ENCODE results near the gene VIPR2. TPM values are rescaled to one million over a fixed set of nuclear protein-coding genes. Genes with fewer than 3 reads are reported as not detected.

Gene VIPR2
- polyA plus RNA-seq, 1 experiment = not detected

DNA sequence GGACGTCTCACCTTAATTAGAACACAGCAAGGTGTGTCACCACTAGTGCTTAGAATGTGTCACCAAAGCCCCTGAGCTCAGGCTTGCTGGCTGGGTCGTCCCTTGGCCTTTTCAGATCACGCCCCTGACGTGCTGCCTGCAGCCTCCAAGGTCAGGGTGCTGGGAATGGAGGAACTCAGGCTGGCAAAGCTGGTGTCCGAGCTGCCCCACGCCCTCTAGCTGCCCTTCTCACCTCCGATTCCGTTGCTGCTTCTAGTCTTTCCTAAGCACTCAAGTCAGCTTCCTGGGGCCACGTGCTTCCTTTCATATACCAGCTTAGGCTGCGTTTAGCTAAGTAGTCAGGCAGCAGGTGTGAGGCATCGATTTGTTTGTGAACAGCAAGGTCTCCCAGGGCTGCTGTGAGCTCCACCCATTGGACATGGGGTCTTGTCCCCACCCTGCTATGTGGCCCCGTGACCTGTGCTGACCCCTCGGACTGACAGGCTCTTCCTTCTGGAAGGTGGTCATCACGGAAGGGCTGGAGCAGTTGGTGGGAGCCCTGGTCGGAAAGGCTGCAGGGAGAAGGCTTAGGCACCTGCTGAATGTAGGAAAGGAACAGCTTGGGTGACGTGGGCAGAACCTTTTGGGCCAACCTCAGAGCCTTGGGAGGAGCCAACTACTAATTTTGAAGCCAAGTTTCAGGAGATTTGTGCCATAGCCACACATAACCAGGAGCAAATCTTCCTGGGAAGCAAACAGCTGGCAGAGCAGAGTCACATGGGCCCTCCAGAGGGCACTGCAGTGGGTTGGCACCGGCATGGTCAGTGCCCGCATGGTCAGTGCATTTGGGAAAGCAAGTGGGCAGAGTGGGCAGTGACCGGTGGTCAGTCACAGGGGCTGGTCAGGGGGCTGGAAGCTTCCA, 28.8 kb downstream of the VIPR2 start:
- ChIA-PET POLR2A (no interaction called here), CTCF (interaction anchor here (1.3 kb wide), 1 partner anchor 13 kb away, joined by 3 read pairs; no protein-coding TSS in a partner anchor)
- no peak for DNase-seq (ENCODE audit: low read depth)
- Histone ChIP-seq H3K27me3 (ENCODE audit: control insufficient read depth, insufficient read depth, low read length) (no peaks in the 10 kb centered on the region), H3K36me3 (ENCODE audit: control insufficient read depth, insufficient read depth, low read length) (no peaks in the 10 kb centered on the region), H3K4me3 (ENCODE audit: low read depth, low read length) (no peak overlapping the region)
- TF ChIP-seq, protein P1, sequence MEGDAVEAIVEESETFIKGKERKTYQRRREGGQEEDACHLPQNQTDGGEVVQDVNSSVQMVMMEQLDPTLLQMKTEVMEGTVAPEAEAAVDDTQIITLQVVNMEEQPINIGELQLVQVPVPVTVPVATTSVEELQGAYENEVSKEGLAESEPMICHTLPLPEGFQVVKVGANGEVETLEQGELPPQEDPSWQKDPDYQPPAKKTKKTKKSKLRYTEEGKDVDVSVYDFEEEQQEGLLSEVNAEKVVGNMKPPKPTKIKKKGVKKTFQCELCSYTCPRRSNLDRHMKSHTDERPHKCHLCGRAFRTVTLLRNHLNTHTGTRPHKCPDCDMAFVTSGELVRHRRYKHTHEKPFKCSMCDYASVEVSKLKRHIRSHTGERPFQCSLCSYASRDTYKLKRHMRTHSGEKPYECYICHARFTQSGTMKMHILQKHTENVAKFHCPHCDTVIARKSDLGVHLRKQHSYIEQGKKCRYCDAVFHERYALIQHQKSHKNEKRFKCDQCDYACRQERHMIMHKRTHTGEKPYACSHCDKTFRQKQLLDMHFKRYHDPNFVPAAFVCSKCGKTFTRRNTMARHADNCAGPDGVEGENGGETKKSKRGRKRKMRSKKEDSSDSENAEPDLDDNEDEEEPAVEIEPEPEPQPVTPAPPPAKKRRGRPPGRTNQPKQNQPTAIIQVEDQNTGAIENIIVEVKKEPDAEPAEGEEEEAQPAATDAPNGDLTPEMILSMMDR (IDR thresholded peaks at IDR 0.05; ENCODE audit: insufficient read depth, low read depth, low read length) = no peak

DNA sequence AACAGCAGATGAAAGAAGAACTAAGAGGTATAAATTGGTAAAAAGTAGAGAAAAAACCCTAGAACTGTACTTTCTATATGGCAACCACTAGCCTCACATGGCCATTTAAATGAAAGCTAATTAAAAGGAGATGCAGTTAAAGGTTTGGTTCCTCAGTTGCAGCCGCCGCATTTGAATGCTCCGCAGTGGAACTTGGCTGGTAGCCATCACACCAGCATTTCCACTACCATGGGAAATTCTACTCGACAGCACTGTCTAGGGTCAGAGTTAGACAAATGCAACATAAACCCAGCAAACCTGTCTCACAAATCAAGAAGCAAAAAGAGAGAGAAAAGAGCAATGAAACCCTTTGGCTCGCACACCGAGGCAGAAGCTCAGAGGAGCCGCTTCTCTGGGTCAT, 29.7 kb downstream of the VIPR2 start:
- Histone ChIP-seq H3K27me3 (ENCODE audit: control insufficient read depth, insufficient read depth, low read length) (no peaks in the 10 kb centered on the region), H3K36me3 (ENCODE audit: control insufficient read depth, insufficient read depth, low read length) (no peaks in the 10 kb centered on the region), H3K4me3 (ENCODE audit: low read depth, low read length) (no peak overlapping the region)
- ChIA-PET CTCF (interaction anchor here (1.3 kb wide), 1 partner anchor 14 kb away, joined by 3 read pairs; no protein-coding TSS in a partner anchor), POLR2A (no interaction called here)
- no peak for DNase-seq (ENCODE audit: low read depth)
- TF ChIP-seq, protein P1 (IDR thresholded peaks at IDR 0.05; ENCODE audit: insufficient read depth, low read depth, low read length) = no peak

DNA sequence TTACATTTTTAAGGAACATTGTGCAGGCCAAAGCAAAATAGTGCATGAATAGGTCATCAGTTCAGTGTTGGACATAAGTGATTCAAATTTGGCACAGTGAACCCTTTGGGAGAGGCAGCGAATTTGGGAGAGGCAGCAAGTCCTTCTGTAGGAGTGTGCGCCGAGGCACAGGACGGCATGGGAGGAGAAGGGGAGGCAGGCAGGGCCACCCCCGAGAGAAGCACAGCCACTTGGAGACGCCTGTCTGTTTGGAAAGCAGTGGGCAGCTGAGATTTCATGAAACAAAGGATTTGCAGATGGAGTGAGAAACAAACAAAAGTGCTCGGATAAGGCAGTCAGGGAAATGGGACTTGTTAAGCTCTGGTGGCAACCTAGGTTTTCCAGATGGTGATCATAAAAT, 30.6 kb downstream of the VIPR2 start:
- Histone ChIP-seq H3K27me3 (ENCODE audit: control insufficient read depth, insufficient read depth, low read length) (no peaks in the 10 kb centered on the region), H3K4me3 (ENCODE audit: low read depth, low read length) (no peak overlapping the region), H3K36me3 (ENCODE audit: control insufficient read depth, insufficient read depth, low read length) (no peaks in the 10 kb centered on the region)
- no peak for DNase-seq (ENCODE audit: low read depth)
- POLR2A ChIA-PET = no interaction called here
- CTCF ChIA-PET = no interaction called here
- TF ChIP-seq, protein P1 (IDR thresholded peaks at IDR 0.05; ENCODE audit: insufficient read depth, low read depth, low read length) = no peak

DNA sequence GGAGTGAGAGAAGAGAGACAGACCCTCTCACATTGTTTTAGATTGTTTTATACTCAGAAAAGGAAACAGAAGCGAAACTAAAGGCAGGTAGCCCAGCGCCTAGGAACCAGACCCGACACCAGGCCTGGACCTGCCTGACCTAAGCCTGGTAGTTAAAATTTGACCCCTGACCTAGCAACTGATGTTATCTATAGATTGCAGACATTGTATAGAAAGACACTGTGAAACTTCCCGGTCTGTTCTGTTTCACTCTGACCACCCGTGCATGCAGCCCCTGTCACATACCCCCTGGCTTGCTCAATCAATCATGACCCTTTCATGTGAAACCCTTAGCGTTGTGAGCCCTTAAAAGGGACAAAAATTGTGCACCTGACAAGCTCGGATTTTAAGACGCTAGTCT, 31.6 kb downstream of the VIPR2 start:
- TF ChIP-seq, protein P1 (IDR thresholded peaks at IDR 0.05; ENCODE audit: insufficient read depth, low read depth, low read length) = no peak
- no peaks in the 10 kb centered on the region for H3K27me3 ChIP-seq (ENCODE audit: control insufficient read depth, insufficient read depth, low read length)
- ChIA-PET CTCF (no interaction called here), POLR2A (no interaction called here)
- H3K4me3 ChIP-seq (ENCODE audit: low read depth, low read length) = no peak overlapping the region
- no peaks in the 10 kb centered on the region for H3K36me3 ChIP-seq (ENCODE audit: control insufficient read depth, insufficient read depth, low read length)
- DNase-seq (ENCODE audit: low read depth) = no peak

DNA sequence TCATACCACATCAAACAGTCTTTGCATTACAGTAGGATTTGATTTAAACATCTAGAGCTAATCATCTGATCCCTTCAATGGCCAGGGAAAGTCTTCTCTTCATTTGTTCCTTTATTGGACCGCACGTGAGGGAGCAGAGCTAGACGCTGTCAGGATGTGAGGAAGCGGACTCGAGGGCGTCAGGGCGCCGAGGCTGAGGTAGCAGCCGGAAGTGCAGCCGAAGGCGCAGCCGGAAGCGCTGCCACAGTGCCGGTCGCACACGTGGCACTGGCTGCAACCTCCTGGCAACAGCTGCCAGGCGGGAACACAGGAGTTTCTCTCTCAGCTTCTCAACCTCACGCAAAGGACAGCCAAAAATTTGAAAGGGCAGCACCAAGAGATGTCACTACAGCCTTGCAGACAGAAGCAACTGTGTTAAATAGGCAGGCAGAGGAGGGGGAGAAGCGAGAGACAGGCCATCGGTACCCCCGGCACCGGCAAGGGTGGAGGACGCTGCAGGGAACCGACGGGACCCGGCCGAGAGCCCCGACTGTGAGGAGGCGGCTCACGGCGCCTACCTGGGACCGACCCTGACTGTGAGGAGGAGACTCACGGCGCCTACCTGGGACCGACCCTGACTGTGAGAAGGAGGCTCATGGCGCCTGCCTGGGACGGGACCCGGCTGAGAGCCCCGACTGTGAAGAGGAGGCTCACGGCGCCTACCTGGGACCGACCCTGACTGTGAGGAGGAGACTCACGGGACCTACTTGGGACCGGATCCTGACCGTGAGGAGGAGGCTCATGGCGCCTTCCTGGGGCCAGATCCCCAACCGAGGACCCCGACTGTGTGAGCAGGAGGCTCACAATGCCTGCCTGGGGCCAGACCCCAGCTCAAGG, 32.3 kb downstream of the VIPR2 start:
- H3K27me3 ChIP-seq (ENCODE audit: control insufficient read depth, insufficient read depth, low read length) = no peaks in the 10 kb centered on the region
- POLR2A ChIA-PET = no interaction called here
- H3K4me3 ChIP-seq (ENCODE audit: low read depth, low read length) = no peak overlapping the region
- H3K36me3 ChIP-seq (ENCODE audit: control insufficient read depth, insufficient read depth, low read length) = no peaks in the 10 kb centered on the region
- CTCF ChIA-PET = no interaction called here
- TF ChIP-seq, protein P1 (IDR thresholded peaks at IDR 0.05; ENCODE audit: insufficient read depth, low read depth, low read length) = no peak
- DNase-seq (ENCODE audit: low read depth) = no peak
